Activated CD4-positive, alpha-beta memory T cell treated with anti-CD3 and anti-CD28 coated beads for 36 hours (primary cell): ENCODE data around the gene PHACTR2. TPM values are rescaled to one million over a fixed set of nuclear protein-coding genes. Genes with fewer than 3 reads are reported as not detected.
A peak's percentile ranks its signal among the peaks of the same experiment; 100 is the strongest.

Experiments used
- CTCF ChIA-PET: fragments of 350-600 bp; sonication (Branson Sonifier 250); formaldehyde crosslinking; loops from one replicate; lab custom pipeline; 2021; ENCODE audit warnings: antibody characterized with exemption, inconsistent platforms; lab: Charles Lee
- POLR2A ChIA-PET: fragments of 350-600 bp; sonication (Branson Sonifier 250); formaldehyde crosslinking; loops from one replicate; lab custom pipeline; 2021; ENCODE audit warnings: antibody characterized with exemption; lab: Charles Lee
- DNase-seq: peaks from one replicate; pipeline ENCODE4 v3.0.0-alpha.2; 2020
- H3K27ac Mint-ChIP-seq: one replicate; pipeline ENCODE4 v1.8.0; 2021; ENCODE audit warnings: mixed read lengths
- H3K27me3 Mint-ChIP-seq: one replicate; pipeline ENCODE4 v1.8.0; 2021; ENCODE audit warnings: mixed read lengths
- H3K36me3 Mint-ChIP-seq: one replicate; pipeline ENCODE4 v1.8.0; 2021; ENCODE audit warnings: mixed read lengths
- H3K4me1 Mint-ChIP-seq: one replicate; pipeline ENCODE4 v1.8.0; 2021; ENCODE audit warnings: low read depth, mixed read lengths
- H3K4me3 Mint-ChIP-seq: one replicate; pipeline ENCODE4 v1.8.0; 2021; ENCODE audit warnings: mild to moderate bottlenecking, mixed read lengths
- H3K9me3 Mint-ChIP-seq: one replicate; pipeline ENCODE4 v1.8.0; 2021; ENCODE audit warnings: mixed read lengths
- intact Hi-C: fragments of 100-400 bp; cut with micrococcal nuclease; formaldehyde crosslinking; loops from one replicate; pipeline ENCODE4 v1.15.1; 2023
- total RNA-seq, 2 experiments: library from RNA; stranded (reverse); gene quantifications; one replicate each; pipeline ENCODE4 v1.2.3, GENCODE V29; 2021

PHACTR2 gene
- total RNA-seq, 2 experiments from 2014 or later: 26.1 to 28.1 TPM

- DNase-seq: no peak
- H3K4me1 Mint-ChIP-seq: peaks cover 71% of the 10 kb centered on the region
- no peak overlapping the region for H3K4me3 Mint-ChIP-seq
- H3K27ac Mint-ChIP-seq: no peak overlapping the region
- no peaks in the 10 kb centered on the region for H3K9me3 Mint-ChIP-seq
- CTCF ChIA-PET: no interaction called here
- intact Hi-C loops: loop anchor here (5.0 kb wide), 1 partner anchor 320 kb away; no protein-coding TSS in a partner anchor
- POLR2A ChIA-PET: interaction anchor here (1.0 kb wide), 1 partner anchor 14 kb away, joined by 3 read pairs; no protein-coding TSS in a partner anchor
- no peaks in the 10 kb centered on the region for H3K27me3 Mint-ChIP-seq
- peaks cover 1% of the 10 kb centered on the region for H3K36me3 Mint-ChIP-seq
Measured at GRCh38 chr6:143692696-143693095, 14.9 kb downstream of the PHACTR2 start.

- Mint-ChIP-seq H3K27ac (peak overlapping the region; percentile 40), H3K4me3 (no peak overlapping the region), H3K4me1 (peaks cover 65% of the 10 kb centered on the region), H3K36me3 (peaks cover 1% of the 10 kb centered on the region), H3K27me3 (no peaks in the 10 kb centered on the region), H3K9me3 (no peaks in the 10 kb centered on the region)
- ChIA-PET CTCF (no interaction called here), POLR2A (no interaction called here)
- no peak for DNase-seq
- intact Hi-C loops: loop anchor here (5.0 kb wide), 1 partner anchor 318 kb away; no protein-coding TSS in a partner anchor
Measured at GRCh38 chr6:143694013-143694412, 16.2 kb downstream of the PHACTR2 start.

DNA sequence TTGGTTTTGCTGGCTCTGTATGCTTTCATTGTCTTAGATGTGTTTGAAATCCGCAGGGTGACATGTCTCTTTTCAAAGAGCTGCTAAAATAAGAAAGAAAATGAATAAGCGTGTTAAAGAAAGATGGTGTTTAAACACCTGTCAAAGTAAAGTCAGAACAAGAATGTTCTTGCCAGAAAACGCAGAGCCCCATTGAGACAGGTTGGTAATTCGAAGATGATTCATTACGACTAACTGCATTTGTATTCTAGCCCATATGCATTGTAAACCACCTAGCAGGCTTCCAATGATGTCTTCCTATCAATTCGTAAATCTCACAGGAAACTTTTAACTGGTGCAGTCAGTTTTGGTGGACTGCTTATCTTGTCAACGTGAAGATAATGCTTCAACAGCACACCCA, 16.8 kb downstream of the PHACTR2 start:
- peaks cover 61% of the 10 kb centered on the region for H3K4me1 Mint-ChIP-seq
- peak; percentile 18 for DNase-seq

GRCh38 chr6:143695130-143695968, 17.6 kb downstream of the PHACTR2 start:
- H3K4me3 Mint-ChIP-seq: no peak overlapping the region
- H3K9me3 Mint-ChIP-seq: no peaks in the 10 kb centered on the region
- intact Hi-C loops: no loop called here
- no peak overlapping the region for H3K27ac Mint-ChIP-seq
- DNase-seq: no peak
- H3K36me3 Mint-ChIP-seq: peaks cover 1% of the 10 kb centered on the region
- POLR2A ChIA-PET: no interaction called here
- H3K27me3 Mint-ChIP-seq: no peaks in the 10 kb centered on the region
- peaks cover 53% of the 10 kb centered on the region for H3K4me1 Mint-ChIP-seq
- CTCF ChIA-PET: no interaction called here

More for the DNA sequence above, 16.8 kb downstream of the PHACTR2 start:
- ChIA-PET POLR2A (no interaction called here), CTCF (no interaction called here)
- Mint-ChIP-seq H3K9me3 (no peaks in the 10 kb centered on the region), H3K4me3 (no peak overlapping the region), H3K27ac (peak overlapping the region; percentile 11), H3K27me3 (no peaks in the 10 kb centered on the region), H3K36me3 (peaks cover 1% of the 10 kb centered on the region)
- intact Hi-C loops: loop anchor here (5.0 kb wide), 1 partner anchor 318 kb away; no protein-coding TSS in a partner anchor

GRCh38 chr6:143695969-143696663, 18.4 kb downstream of the PHACTR2 start:
- H3K4me3 Mint-ChIP-seq: no peak overlapping the region
- POLR2A ChIA-PET: interaction anchor here (0.6 kb wide), 1 partner anchor 64 kb away, joined by 3 read pairs; no protein-coding TSS in a partner anchor
- no peaks in the 10 kb centered on the region for H3K27me3 Mint-ChIP-seq
- DNase-seq: no peak
- H3K4me1 Mint-ChIP-seq: peaks cover 48% of the 10 kb centered on the region
- no peaks in the 10 kb centered on the region for H3K9me3 Mint-ChIP-seq
- H3K36me3 Mint-ChIP-seq: no peaks in the 10 kb centered on the region
- intact Hi-C loops: no loop called here
- CTCF ChIA-PET: no interaction called here
- no peak overlapping the region for H3K27ac Mint-ChIP-seq

- H3K27ac Mint-ChIP-seq: no peak overlapping the region
- no peak for DNase-seq
- intact Hi-C loops: no loop called here
- H3K4me1 Mint-ChIP-seq: peaks cover 46% of the 10 kb centered on the region
- CTCF ChIA-PET: no interaction called here
- H3K9me3 Mint-ChIP-seq: no peaks in the 10 kb centered on the region
- H3K27me3 Mint-ChIP-seq: no peaks in the 10 kb centered on the region
- no peaks in the 10 kb centered on the region for H3K36me3 Mint-ChIP-seq
- no peak overlapping the region for H3K4me3 Mint-ChIP-seq
- POLR2A ChIA-PET: no interaction called here
Measured at GRCh38 chr6:143696664-143697000, 18.9 kb downstream of the PHACTR2 start.

- intact Hi-C loops: no loop called here
- ChIA-PET POLR2A (no interaction called here), CTCF (no interaction called here)
- no peak for DNase-seq
- peaks cover 41% of the 10 kb centered on the region for H3K4me1 Mint-ChIP-seq
- H3K4me3 Mint-ChIP-seq: no peak overlapping the region
- H3K27me3 Mint-ChIP-seq: no peaks in the 10 kb centered on the region
- H3K36me3 Mint-ChIP-seq: no peaks in the 10 kb centered on the region
- no peak overlapping the region for H3K27ac Mint-ChIP-seq
- H3K9me3 Mint-ChIP-seq: no peaks in the 10 kb centered on the region
Measured at GRCh38 chr6:143697076-143697800, 19.5 kb downstream of the PHACTR2 start.

- intact Hi-C loops: no loop called here
- DNase-seq: no peak
- Mint-ChIP-seq H3K9me3 (no peaks in the 10 kb centered on the region), H3K27me3 (no peaks in the 10 kb centered on the region), H3K4me3 (no peak overlapping the region), H3K4me1 (peaks cover 40% of the 10 kb centered on the region), H3K36me3 (no peaks in the 10 kb centered on the region), H3K27ac (no peak overlapping the region)
- ChIA-PET CTCF (no interaction called here), POLR2A (no interaction called here)
Measured at GRCh38 chr6:143698329-143698728, 20.6 kb downstream of the PHACTR2 start.

DNA sequence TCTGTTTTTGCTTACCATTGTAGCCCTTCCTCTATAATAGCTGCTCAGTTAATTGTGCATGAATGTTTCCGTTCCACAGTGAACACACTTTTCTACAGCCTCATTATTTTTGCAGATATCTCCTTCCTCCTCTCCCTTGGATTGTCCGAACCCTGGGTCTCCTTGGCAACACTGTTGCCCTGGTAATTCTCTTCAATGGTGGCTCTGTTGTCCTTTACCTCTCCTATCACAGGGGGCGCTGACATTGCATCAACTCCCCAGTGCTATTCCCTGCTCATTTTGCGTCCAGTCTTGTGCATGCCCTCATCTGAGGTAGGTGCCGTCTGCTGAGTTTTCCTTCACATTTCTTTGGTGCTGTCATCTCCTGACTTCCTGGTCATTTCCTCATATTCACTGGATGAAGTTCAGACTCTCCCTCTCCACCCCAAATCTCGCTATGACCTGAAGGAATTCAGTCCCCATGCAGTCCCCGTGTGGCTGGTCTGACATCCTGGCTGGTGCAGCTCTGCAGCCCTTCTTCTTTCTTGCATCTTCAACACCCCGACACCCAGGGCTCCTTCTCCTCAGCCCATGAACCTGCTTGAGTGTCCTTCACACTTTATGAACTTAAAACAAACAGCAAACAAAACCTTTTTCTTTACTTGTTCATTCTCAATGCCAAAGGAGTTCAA, 21.1 kb downstream of the PHACTR2 start:
- intact Hi-C loops: no loop called here
- no peak for DNase-seq
- Mint-ChIP-seq H3K4me3 (no peak overlapping the region), H3K36me3 (no peaks in the 10 kb centered on the region), H3K9me3 (no peaks in the 10 kb centered on the region), H3K4me1 (peaks cover 35% of the 10 kb centered on the region), H3K27ac (no peak overlapping the region), H3K27me3 (no peaks in the 10 kb centered on the region)
- CTCF ChIA-PET: no interaction called here
- POLR2A ChIA-PET: no interaction called here

DNA sequence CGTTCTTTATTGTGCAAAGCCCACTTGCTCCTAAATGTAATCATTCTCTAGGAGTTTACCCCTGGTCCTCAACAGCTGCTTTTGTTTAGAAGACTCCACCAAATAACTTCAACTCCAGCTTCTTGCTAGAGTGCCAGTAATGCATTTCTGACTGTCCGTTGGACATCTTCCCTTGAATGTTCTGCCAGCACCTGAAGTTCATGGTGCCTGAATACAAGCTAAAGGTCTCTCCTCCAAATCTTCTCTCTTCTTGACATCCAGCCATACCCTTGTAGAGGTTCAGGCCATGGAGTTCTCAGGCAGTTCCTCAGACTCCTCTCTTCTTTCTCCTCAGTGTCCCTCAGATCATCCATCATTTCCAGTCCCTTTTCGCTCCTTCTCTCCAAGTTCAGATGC, 21.7 kb downstream of the PHACTR2 start:
- DNase-seq: no peak
- Mint-ChIP-seq H3K27ac (no peak overlapping the region), H3K4me3 (no peak overlapping the region), H3K4me1 (peaks cover 30% of the 10 kb centered on the region), H3K27me3 (no peaks in the 10 kb centered on the region), H3K36me3 (no peaks in the 10 kb centered on the region), H3K9me3 (no peaks in the 10 kb centered on the region)
- CTCF ChIA-PET: no interaction called here
- intact Hi-C loops: no loop called here
- POLR2A ChIA-PET: no interaction called here

DNA sequence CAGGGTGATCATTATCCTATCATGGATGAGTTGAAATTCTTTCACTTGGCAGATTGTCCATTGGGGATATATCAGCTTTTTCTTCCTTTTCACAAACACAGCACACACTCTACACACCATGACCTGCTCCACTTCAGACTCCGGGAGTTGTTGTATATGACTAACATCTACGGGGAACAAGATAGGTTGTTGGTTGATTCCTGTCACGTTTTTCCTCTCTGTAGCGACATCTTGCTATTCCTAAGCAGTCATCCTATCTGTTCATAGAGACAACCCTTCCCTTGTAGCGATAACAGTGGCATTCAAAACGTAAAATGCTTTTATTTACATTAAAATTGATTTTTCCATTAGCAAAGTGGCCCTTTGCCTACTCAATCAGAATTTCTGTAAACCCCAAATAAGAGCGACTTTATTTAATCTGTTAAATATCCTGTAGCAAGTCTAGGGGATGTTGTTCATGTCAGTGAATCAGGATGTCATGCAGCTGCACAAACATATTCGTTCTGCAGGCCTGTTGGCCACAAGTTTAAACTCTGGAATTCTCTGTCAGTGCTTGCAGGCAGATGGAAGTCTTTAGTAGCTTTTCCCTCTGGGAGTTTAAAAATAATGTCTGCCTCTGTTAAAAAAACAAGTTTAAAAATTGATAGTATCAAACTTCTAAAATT, 23.1 kb downstream of the PHACTR2 start:
- CTCF ChIA-PET: interaction anchor here (1.3 kb wide), 1 partner anchor 126 kb away, joined by 4 read pairs; no protein-coding TSS in a partner anchor
- H3K36me3 Mint-ChIP-seq: peaks cover 5% of the 10 kb centered on the region
- H3K4me3 Mint-ChIP-seq: no peak overlapping the region
- intact Hi-C loops: no loop called here
- H3K4me1 Mint-ChIP-seq: peaks cover 18% of the 10 kb centered on the region
- H3K27me3 Mint-ChIP-seq: no peaks in the 10 kb centered on the region
- POLR2A ChIA-PET: no interaction called here
- no peak overlapping the region for H3K27ac Mint-ChIP-seq
- no peaks in the 10 kb centered on the region for H3K9me3 Mint-ChIP-seq
- DNase-seq: no peak
